Right renal pelvis (tissue), 4 donors: Measurements from ENCODE around the gene MAOB. TPM values are rescaled to one million over a fixed set of nuclear protein-coding genes. Genes with fewer than 3 reads are reported as not detected.
"Not testable (repeated sequence)": the region's sequence is repeated elsewhere in the genome, so short reads cannot be mapped to it uniquely, and the experiment has no call there.

Source experiments
- DNase-seq, 4 donors: peaks; one replicate each; pipeline ENCODE4 v3.0.0-alpha.2; 2013; ENCODE audit warnings: low read depth in 4 of 4, low spot score in 3 of 4, missing footprints in 1 of 4
- polyA plus RNA-seq, 4 donors: library from polyadenylated mRNA; unstranded; fragments of 120-200 nt; gene quantifications; one replicate each; pipeline ENCODE4 v1.2.1, GENCODE V29; 2013; ENCODE audit not compliant: insufficient read length in 4 of 4

Gene MAOB
- polyA plus RNA-seq, 4 donors: 52.0 to 59.9 (median 55.7) TPM

DNA sequence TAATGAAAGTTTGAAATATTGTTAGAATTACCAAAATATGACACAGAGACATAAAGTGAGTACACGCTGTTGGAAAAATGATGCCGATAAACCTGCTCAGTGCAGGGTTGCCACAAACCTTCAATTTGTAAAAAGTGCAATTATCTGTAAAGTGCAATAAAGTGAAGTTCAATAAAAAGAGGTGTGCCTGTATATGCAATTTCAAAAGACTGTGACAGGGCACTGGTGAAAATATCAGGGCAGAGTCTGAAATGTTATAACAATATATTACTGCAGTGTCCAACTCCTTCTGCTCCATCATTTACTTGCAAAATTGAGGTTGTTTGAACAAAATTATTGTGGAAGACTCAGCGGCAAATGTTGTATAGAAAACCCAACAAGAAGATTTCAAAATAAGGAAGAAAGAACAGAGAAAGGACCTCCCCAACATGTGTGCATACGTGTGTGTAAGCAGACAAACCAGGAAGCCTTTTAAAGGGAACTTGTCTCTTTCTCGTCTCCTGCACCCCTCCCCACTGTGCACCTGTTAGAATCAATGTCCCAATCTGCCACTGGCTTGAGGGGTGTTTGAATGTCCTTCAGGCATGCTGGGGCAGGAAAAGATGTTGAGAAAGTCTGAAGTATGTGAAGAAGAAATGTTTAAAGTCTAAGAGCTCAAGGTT is 96.2 kb downstream of the MAOB start:
- DNase-seq: no peak

DNA sequence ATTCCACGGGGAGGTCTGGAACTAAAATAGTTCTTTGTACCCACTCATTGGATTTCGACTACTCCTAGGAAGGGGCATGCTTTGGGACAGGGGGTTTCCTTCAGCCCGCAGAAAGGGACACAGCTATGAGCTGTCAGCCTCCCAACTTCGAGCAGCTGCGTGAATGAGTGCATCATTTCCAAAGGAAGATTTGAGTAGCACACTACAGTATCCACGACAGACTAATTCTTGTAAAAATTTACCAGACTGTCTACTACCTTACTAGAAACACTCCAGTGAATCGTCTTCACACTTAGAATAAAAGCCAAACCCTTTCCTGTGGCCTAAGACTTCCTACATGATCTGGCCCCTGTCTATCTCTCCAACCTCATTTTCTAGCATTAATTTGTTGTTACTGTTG is 124.2 kb downstream of the MAOB start:
- DNase-seq: no peak

DNA sequence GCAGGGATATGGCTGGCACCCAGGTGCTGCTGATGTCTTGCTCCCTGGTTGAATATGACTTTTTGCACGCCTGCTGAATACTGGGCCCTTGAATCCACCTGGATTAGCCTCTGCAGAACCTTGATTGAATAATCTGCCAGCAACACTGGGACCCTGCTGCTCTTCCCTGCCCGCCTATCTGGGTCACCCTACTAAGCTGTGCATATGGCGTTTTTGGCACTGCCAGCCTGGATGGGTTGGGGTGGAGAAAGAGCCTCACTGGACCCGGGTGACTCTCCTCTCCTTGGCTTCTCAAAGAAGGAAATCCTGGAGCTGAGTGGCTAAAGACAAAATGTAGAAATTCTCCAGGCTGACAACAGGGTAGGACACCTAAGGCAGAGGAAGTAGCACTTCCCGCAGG is 126.2 kb downstream of the MAOB start:
- no peak for DNase-seq

DNA sequence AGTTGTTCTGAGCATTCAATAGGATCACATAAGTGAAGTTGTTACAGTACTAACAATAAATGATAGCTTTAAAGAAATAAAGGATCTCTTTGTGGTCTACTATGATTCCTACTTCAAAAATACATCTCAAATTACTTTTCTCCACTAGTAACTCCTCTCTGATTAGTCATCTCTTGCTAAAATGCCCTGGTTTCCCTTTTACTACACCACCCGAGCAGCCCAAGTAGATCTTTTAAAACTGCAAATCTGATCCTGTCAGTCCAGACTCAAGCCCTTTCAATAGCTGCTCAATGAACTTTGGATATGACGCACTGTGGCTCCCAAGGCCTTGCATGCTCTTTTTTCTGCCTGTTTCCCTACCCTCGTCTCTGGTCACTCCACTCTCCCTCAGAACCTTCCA is 128.6 kb downstream of the MAOB start:
- DNase-seq: no peak

DNA sequence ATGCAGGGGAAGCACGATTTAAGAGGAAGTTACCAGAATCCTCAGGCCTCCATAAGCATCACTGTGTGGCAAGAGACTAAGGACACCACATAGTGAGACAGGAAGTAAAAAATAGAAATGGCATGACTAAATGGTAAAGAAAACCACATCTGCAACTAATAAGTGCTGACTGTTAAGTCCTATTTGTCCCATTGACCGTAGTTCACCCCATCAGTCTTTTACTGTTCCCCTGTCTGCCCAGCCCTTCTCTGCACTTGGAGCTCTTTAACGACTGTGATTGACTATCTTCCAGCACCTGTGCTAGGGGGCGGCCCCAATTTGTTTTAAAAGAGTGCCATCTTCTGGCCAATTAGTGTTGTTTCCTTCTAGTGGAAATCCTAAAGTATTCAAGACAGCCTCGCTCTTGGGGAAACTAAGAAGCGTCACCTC is 132.0 kb downstream of the MAOB start:
- peak; percentile 12 to 33 (median 18) for DNase-seq

DNA sequence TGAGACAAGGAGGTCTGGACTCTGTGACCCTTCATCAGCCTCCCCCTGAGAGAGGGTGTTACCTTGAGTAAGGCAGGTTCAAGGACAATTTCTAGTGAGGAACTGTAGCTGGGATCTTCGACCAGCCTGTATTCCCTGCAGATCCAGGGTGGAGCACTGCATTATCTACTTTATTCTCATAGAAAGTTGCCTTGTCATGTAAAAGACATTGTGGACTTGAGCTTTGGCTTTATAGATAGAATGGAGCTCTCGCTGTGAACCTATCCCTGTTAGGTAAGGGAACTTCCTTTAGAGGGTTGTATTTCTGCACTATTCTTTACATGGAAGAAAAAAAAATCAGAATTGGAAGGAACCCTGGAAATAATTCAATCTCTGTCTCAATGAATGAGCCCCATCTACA is 134.8 kb downstream of the MAOB start:
- DNase-seq: no peak

DNA sequence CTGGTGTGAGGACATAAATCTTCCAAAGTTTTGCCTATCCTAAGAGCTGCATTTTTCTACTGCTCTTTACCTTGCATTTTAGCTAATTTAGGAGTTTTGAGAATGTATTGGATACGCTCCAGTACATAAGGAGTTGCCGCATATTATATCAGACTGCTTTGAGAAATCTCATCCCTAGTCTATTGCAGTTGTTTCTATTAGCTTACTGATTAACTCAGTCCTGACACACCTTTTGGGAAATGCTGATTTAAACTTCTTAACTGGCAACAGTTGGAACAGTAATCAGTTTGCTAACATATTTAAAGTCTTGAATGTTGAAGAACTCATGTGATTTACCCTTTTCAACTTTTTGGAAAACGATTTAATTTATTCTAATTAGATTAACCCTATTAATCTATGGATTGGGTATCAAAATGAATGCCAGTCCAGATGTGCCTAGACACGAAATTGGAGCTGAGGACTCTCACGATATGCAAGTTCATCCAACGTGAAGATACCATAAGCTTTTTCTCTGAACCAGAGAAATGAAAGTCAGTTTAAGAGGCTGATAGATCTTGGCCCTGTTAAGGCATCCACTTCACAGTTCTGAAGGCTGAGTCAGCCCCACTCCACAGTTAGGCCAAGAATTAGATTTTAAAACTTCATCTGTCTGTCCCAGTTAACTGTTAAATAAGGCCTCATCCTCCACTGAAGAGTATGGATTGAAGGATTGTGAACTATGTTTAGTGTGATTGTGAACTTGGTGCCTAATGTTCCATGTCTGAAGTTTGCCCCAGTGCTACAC is 136.1 kb downstream of the MAOB start:
- DNase-seq: no peak

DNA sequence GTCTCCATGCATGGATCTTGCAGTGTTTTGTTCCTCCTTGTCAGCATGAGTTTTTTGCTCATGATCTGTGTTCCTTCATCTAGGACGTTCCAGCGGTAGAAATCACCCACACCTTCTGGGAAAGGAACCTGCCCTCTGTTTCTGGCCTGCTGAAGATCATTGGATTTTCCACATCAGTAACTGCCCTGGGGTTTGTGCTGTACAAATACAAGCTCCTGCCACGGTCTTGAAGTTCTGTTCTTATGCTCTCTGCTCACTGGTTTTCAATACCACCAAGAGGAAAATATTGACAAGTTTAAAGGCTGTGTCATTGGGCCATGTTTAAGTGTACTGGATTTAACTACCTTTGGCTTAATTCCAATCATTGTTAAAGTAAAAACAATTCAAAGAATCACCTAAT is 138.0 kb downstream of the MAOB start:
- no peak for DNase-seq

DNA sequence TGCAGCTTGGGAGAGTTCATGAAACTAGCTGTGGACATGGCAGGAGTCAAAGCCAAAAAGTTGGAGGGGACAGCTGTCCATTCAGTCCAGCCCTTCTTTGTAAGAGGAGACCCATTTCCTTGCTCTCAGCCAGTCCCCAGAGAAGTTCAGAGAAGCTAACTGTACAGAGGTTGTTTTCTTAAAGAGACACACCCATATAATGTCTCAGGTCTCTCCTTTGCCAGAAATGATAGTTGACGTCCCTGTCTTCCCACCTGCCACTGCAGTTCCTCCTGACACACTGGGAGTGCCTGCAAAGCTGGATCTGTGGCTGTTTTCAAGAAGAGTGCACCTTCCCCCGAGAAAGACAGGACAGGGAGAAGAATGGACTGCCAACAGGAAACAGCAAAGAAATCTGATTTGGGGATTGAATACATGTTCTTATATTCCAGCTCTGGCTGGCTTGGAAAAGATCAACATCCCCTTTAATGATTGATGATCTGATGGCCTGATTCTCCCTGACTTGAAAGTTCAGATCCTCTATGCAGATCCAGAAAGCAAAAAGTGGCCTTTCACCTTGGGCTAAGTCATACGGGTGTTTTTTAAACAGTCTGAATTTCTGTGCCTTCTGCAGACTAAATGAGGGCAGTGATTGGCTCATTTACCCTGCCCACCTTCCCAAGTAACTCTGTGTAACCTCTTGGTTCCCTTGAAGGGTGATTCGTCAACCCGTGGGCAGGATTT is 139.0 kb downstream of the MAOB start:
- DNase-seq: no peak

DNA sequence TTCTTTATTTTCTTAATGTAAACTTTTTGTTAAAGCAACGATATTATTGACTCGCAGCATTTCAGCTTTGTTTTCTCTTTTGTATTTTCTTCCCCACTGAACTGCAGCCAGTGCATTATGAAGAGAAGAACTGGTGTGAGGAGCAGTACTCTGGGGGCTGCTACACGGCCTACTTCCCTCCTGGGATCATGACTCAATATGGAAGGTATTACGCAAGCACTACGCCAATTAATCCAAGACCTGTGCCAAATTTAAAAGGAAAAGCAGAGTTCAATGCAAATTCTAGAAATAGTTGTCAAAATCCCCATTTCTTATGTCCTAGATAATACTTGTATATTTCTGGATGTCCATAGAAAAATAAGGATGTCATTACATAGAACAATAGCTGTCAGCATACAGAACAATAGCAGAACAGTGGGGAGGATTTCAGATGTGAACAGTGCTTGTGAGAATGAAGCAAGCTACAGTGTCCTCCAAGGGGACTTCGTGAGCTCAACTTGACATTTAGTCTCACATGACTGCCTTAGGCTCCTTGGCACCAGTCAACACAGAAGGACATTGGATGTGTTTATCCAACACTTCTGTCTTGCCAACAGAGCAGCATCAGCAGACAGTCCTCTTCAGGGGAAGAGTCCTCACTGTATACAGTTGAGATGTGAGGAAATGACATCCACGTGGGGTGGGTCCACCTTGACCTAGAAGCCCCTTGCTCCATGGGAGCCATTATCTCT is 140.2 kb downstream of the MAOB start:
- DNase-seq: no peak

DNA sequence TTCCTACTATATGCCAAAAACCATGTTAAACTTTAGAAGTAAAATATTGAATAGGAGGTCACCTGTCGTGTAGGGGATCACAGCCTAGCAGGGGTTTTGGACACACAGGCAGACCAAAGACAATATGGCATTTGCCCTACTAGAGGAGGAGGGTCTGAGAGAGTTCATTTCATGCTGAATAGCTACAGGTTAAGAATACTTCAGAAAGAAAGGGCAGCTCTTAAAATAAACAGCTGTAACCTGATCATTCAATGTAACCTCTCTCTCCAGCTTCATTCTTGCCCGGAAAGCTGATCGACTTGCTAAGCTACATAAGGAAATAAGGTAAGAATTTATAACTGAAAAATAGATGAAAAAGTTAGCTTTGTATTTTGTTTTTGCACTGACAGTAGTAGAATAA is 146.3 kb downstream of the MAOB start:
- no peak for DNase-seq

DNA sequence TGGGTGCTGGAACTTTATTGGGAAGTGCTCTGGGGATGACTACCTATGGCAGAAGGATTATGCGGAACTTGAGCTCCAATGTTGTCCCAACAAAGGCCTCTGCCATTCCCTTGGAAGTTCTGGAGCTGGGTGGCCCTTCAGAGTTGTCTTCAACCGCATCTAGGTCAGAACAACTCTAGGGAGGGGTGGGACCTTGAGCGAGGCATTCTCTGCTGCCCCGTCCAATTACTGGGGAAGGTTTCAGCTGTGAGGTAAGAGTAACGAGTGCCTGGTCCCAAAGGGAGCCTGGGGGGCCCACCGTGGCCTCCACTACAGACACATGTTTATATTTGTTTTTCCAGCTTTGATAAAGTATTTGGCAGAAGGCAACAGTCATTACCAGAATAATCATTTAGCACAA is 146.7 kb downstream of the MAOB start:
- DNase-seq: no peak

DNA sequence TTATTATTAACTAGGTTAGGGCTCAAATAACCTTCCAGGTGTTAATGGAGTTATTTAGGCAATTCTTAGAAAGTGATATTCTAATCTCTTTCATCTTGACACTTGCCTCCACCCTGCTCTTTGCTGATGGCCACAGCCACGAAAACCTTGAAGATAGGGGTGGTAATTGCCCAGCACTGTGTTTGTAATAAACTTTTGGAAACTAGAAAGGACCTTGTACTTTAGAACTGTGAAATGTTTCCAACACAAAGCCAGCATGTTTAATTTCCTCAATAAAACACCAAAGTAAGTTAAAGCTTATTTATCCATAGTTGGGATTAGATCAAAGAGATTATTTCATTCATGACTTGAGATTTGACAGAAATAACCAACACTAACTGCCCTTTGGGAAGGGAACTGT is 147.8 kb downstream of the MAOB start:
- no peak for DNase-seq

DNA sequence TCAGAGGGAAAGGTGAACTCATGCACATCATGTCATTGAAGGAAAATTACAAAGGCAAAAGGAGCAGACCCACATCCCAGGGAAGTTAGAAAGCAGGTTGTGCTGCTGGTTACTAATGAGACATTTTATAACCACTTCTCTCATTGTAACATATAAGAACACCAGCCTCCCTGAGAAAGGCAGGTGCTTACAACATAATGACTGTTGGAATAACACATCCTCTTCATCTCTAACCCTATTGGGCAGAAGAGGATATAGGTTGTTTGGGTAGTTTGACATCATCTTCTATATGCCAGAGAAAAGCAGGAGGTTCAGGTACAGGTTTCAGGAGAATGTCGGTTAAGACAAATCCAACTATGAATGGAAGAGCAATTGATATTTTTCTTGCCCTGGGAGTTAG is 148.6 kb downstream of the MAOB start:
- no peak for DNase-seq

DNA sequence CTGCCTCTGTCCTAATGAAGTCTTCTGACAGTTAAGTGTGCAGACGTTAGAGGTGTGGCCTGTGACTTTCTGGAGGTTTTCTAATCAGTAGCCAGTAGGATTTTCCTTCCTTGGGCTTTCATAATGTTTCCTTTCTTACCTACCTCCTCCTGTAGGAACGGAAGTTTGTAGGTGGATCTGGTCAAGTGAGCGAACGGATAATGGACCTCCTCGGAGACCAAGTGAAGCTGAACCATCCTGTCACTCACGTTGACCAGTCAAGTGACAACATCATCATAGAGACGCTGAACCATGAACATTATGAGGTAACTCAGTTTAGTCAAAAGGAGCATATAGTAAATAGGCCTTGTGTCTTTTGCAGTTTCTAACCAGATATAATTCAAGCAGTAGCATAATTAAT is 151.2 kb downstream of the MAOB start:
- no peak for DNase-seq

DNA sequence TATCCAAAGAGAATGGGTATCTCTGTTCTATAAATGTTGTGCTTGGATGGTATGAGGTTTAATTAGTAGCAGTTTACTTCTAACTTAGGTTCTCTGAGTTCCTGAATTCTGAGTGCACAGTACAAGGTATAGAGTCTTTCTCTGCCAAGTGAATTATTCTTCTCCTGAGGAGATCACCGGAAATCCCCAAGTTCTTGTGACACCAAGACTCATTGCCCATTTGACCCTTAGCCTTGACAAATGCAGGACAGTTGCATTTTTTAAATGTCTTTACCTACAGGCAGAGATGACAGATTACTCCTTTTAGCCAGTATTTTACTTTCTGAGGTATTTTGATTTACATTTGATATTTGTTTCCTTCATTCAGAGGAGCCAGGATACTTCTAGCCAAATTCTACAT is 153.3 kb downstream of the MAOB start:
- no peak for DNase-seq

DNA sequence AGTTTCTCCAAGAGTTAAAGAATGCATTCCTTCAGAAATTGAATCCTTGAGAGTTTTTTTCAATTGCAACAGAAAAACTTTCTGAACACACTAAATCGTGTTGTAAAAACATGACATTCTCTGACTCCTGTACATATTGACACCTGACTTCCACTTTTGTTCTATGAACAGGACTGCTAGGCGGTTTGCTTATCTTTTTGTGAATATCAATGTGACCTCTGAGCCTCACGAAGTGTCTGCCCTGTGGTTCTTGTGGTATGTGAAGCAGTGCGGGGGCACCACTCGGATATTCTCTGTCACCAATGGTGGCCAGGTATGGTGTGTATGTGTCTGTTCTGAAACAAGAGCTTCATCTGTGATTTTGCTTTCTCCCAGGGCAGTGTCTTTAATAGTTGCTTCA is 154.2 kb downstream of the MAOB start:
- no peak for DNase-seq

DNA sequence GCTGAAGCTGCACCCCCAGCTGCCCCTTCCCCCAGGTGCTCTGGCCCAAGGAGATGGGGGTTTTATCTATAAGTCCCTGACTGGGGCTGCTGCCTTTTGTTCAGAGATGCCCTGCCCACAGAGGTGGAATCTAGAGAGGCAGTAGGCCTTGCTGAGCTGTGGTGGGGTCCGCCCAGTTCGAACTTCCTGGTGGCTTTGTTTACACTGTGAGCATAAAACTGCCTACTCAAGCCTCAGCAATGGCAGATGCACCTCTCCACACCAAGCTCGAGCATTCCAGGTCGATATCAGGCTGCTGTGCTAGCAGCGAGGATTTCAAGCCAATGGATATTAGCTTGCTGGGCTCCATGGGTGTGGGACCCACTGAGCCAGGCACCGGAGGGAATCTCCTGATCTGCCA is 155.0 kb downstream of the MAOB start:
- DNase-seq: not testable (repeated sequence)

DNA sequence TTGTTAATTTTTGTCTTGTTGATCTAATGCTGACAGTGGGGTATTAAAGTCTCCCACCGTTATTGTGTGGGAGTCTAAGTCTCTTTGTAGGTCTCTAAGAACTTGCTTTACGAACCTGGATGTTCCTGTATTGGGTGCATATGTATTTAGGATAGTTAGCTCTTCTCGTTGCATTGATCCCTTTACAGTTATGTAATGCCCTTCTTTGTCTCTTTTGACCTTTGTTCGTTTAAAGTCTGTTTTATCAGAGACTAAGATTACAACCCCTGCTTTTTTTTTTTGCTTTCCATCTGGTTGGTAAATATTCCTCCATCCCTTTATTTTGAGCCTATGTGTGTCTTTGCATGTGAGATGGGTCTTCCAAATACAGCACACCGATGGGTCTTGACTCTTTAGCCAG is 157.0 kb downstream of the MAOB start:
- not testable (repeated sequence) for DNase-seq

DNA sequence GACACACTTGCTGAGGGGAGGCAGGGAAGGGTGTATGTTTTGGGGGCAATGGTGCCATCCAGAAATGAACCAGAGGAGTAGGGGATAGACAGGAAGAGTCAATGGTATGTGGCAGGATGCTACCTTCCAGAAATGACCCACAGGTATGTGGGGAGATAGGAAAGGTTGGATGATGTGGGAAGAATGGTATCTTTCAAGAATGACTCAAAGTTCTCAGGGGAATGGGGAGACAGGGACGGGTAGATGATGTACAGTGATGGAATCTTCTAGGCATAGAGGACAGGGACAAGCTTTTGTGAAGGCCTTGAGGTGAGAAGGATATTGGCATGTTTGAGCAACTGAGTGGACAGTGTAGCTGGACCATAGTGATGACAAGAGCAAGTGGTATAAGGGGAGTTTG is 161.3 kb downstream of the MAOB start:
- DNase-seq: no peak

DNA sequence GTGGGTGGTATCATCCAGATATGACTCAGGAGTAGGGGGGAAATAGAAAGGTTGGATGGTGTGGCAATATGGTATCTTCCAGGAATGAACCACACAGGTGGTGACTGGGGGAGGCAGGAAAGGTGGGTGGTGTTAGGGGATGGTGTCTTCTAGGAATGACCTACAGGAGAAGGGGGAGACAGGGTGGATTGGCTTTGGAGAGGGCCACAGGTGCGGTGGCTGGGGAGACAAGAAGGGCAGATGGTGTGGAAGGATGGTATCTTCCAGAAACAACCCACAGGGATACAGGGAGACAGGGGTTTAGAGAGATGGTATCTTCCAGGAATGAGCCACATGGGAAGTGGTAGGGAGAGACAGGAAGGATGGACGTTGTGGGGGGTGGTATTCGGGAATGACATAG is 162.2 kb downstream of the MAOB start:
- no peak for DNase-seq
